ENCODE results near the gene TMEM236.

The TMEM236 gene

DNA sequence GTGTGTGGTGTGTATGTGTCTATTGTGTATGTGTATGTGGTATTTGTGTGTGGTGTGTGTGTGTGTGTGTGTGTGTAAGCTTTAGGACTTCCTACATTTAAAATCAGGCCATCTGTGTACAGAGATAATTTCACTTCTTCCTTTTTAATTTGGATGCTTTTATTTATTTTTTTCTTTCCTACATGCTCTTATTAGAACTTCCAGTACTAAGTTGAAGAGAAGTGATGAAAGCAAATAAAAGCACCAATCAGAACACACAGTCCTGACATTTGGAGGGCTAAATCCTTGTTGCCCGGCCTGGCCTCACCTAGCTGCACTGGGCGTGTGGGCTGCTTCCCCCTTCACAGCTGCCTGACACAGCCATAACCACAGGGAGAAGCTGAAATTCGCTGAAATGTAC, 53.3 kb downstream of the TMEM236 start:
- Histone ChIP-seq H3K9me2 (replicated peaks; ENCODE audit: insufficient read depth, low read length) (no peaks in the 10 kb centered on the region), H3K79me2 (ENCODE audit: low read length) (no peaks in the 10 kb centered on the region), H3K9ac (ENCODE audit: low read length) (no peak overlapping the region), H3K27me3 (replicated peaks; ENCODE audit: insufficient read depth, low read length) (no peaks in the 10 kb centered on the region), H4K20me1 (ENCODE audit: insufficient read depth, low read length) (no peaks in the 10 kb centered on the region), H3K4me2 (ENCODE audit: low read depth, low read length) (no peak overlapping the region), H3K36me3 (replicated peaks; ENCODE audit: insufficient read depth, low read length) (no peaks in the 10 kb centered on the region), H3K4me1 (ENCODE audit: low read length) (no peaks in the 10 kb centered on the region), H3K4me3 (ENCODE audit: low read length) (no peak overlapping the region), H3K27ac (ENCODE audit: low read length) (no peak overlapping the region), H2AFZ (ENCODE audit: low read length) (no peak overlapping the region), H3F3A (ENCODE audit: insufficient read depth, low read length) (no peaks in the 10 kb centered on the region), H3K9me3 (replicated peaks; ENCODE audit: insufficient read depth, low read length) (no peaks in the 10 kb centered on the region)
- TF ChIP-seq, protein P1, sequence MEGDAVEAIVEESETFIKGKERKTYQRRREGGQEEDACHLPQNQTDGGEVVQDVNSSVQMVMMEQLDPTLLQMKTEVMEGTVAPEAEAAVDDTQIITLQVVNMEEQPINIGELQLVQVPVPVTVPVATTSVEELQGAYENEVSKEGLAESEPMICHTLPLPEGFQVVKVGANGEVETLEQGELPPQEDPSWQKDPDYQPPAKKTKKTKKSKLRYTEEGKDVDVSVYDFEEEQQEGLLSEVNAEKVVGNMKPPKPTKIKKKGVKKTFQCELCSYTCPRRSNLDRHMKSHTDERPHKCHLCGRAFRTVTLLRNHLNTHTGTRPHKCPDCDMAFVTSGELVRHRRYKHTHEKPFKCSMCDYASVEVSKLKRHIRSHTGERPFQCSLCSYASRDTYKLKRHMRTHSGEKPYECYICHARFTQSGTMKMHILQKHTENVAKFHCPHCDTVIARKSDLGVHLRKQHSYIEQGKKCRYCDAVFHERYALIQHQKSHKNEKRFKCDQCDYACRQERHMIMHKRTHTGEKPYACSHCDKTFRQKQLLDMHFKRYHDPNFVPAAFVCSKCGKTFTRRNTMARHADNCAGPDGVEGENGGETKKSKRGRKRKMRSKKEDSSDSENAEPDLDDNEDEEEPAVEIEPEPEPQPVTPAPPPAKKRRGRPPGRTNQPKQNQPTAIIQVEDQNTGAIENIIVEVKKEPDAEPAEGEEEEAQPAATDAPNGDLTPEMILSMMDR (IDR thresholded peaks at IDR 0.05; ENCODE audit: low read length): no peak
- no peak for TF ChIP-seq EZH2 (optimal IDR thresholded peaks at IDR 0.05; ENCODE audit: low read depth, low read length)
- no peak for TF ChIP-seq EZH2phosphoT487 (IDR thresholded peaks at IDR 0.05; ENCODE audit: low read length)
- no peak for DNase-seq

DNA sequence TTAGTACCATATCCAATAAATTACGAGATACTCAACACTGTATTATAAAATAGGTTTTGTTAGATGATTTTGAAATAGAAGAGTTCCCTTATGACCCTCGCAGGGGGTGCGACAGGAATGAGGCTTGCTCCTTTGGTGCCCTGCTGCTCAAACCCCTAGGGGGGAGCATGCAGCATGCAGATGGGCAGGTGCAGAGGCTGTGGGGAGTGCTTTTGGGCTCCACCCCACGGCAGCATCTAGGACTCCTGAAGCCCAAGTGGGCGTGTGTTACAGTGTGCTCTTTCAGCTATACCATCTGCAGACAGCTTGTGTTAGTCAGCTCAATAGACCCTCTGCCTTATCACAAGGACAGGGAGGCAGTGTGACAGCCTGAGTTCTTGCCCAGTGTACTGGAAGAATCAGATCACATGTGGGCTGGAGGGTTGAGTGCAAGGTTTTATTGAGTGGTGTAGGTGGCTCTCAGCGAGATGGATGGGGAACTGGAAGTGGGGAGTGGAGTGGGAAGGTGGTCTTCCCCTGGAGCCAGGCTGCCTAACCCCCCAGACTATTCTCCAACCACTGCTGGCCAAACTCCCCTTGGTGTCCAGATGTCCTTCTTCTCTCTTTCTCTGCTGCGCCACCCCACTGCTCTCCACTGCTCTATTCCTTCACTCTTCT, 54.0 kb downstream of the TMEM236 start:
- no peaks in the 10 kb centered on the region for H3K9me2 ChIP-seq (replicated peaks; ENCODE audit: insufficient read depth, low read length)
- no peak overlapping the region for H3K4me2 ChIP-seq (ENCODE audit: low read depth, low read length)
- H3K27me3 ChIP-seq (replicated peaks; ENCODE audit: insufficient read depth, low read length): no peaks in the 10 kb centered on the region
- no peak overlapping the region for H3K4me3 ChIP-seq (ENCODE audit: low read length)
- H2AFZ ChIP-seq (ENCODE audit: low read length): no peak overlapping the region
- H3K79me2 ChIP-seq (ENCODE audit: low read length): no peaks in the 10 kb centered on the region
- no peaks in the 10 kb centered on the region for H3K36me3 ChIP-seq (replicated peaks; ENCODE audit: insufficient read depth, low read length)
- H3K4me1 ChIP-seq (ENCODE audit: low read length): no peaks in the 10 kb centered on the region
- no peak overlapping the region for H3K27ac ChIP-seq (ENCODE audit: low read length)
- TF ChIP-seq EZH2 (optimal IDR thresholded peaks at IDR 0.05; ENCODE audit: low read depth, low read length): no peak
- TF ChIP-seq, protein P1 (IDR thresholded peaks at IDR 0.05; ENCODE audit: low read length): peak; percentile 27; the same call in 1 of the 2 replicates
- DNase-seq: no peak
- H3K9ac ChIP-seq (ENCODE audit: low read length): no peak overlapping the region
- H3K9me3 ChIP-seq (replicated peaks; ENCODE audit: insufficient read depth, low read length): no peaks in the 10 kb centered on the region
- no peaks in the 10 kb centered on the region for H4K20me1 ChIP-seq (ENCODE audit: insufficient read depth, low read length)
- no peaks in the 10 kb centered on the region for H3F3A ChIP-seq (ENCODE audit: insufficient read depth, low read length)

- no peaks in the 10 kb centered on the region for H3K9me2 ChIP-seq (replicated peaks; ENCODE audit: insufficient read depth, low read length)
- H2AFZ ChIP-seq (ENCODE audit: low read length): no peak within 1 kb of the TSS
- TF ChIP-seq EZH2phosphoT487 (IDR thresholded peaks at IDR 0.05; ENCODE audit: low read length): no peak
- TF ChIP-seq EZH2 (optimal IDR thresholded peaks at IDR 0.05; ENCODE audit: low read depth, low read length): no peak
- TF ChIP-seq, protein P1 (IDR thresholded peaks at IDR 0.05; ENCODE audit: low read length): no peak
- H3K9ac ChIP-seq (ENCODE audit: low read length): no peak within 1 kb of the TSS
- no peak within 1 kb of the TSS for H3K27ac ChIP-seq (ENCODE audit: low read length)
- H3K4me1 ChIP-seq (ENCODE audit: low read length): no peaks in the 10 kb centered on the region
- no peak for DNase-seq
- H3K9me3 ChIP-seq (replicated peaks; ENCODE audit: insufficient read depth, low read length): no peaks in the 10 kb centered on the region
- H3K79me2 ChIP-seq (ENCODE audit: low read length): no peaks in the 10 kb centered on the region
- H3K4me3 ChIP-seq (ENCODE audit: low read length): no peak within 1 kb of the TSS
- H3K36me3 ChIP-seq (replicated peaks; ENCODE audit: insufficient read depth, low read length): no peaks in the 10 kb centered on the region
- no peaks in the 10 kb centered on the region for H3F3A ChIP-seq (ENCODE audit: insufficient read depth, low read length)
- H3K27me3 ChIP-seq (replicated peaks; ENCODE audit: insufficient read depth, low read length): no peaks in the 10 kb centered on the region
- H4K20me1 ChIP-seq (ENCODE audit: insufficient read depth, low read length): no peaks in the 10 kb centered on the region
- no peak within 1 kb of the TSS for H3K4me2 ChIP-seq (ENCODE audit: low read depth, low read length)
Measured at GRCh38 chr10:17808971-17809841, 57.2 kb downstream of the TMEM236 start, which contains the start of gene MRC1. Gene MRC1, plus strand, starts transcription at chr10:17809348. Its CDS starts 118 bp downstream, at chr10:17809466.

Data from MM.1S (cell line).